Activated CD4-positive, alpha-beta T cell treated with anti-CD3 and anti-CD28 coated beads, Interleukin-2, amount 50 U/mL, for 4 hours (primary cell): Measurements from ENCODE around the gene DLK1.

Experiments used
- DNase-seq, 2 experiments: peaks; one replicate each; pipeline ENCODE4 v3.0.0-alpha.2; 2020

Gene DLK1

DNA sequence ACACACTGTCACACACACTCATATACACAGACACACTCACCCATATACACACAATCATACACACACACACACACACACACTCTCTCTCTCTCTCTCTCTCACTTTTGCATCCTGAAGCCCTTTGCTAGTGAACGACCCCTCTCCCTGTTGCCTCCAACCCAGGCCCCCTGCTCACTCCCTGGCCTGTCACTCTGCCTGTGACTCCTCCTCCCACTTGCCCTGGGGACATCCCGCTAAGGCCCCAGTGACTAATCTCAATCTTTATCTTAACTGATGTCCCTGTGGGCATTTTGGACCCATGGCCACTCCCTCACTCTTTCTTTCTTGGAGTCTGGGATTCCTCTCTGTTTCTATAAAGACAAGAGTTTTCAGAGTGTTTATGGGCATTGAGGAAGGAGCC lies 10.9 kb upstream of the DLK1 start:
- no peak for DNase-seq

DNA sequence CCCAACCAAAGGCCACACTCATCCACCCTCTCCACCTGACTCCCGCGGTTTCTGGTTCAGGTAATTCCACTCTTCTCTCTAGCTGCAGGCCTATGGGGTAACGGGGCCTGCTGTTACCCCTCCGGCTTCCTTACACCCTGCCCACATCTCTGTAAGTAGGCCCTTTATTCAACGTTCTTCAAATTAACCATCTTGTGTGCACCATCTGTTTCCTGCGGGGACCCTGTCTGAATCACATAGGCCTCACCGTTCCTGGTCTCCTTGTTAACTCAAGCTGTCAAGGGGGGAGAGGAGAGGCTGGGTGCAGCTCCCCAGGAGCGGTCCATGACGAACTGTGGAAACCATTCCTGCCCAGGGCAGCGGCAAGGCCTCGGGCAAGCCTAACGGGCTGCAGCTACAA lies 9.3 kb upstream of the DLK1 start:
- no peak for DNase-seq

DNA sequence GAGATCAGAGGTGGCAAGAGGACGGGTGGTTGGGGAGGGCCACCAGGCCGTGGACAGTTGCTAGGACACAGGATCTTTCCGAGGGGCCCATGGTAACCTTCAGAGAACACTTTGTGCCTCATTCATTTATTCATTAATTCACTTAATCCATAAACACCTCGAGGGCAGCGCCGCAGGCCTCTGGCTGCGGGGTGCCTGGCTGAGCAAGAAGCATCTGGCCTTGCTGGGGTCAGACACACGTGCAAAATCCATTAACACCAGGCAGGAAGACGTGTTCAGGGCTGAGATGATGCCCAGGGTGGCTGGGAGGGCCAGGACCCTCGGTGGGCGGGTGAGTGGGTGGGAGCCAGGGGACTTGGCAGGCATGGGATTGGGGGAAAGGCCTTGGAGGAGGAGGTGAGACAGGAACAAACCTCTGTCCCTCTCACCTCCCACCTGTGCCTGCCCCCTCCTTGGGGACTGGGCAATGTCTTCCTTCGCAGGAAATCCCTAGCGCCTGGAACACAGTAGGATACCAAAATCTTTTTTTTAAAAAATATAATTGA lies 6.6 kb upstream of the DLK1 start:
- DNase-seq, result no peak

DNA sequence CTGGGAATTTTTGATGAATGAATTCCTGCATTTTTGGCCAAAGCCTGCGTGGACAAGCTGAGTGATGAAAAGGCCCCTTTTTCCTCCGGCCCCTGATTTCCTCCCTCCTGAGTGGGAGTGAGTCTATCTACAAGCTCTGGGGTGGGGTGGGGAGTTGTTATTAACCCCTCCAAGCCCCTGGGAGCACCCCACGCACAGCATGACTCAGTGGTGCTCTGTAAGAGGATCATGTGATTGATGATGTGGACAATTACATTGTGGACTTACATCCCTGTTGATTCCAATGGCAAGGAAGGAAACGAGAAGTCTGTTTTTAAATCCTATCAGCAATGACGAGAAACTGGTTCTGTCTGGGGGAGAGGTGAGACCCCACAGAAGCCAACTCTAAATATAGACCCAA lies 5.1 kb upstream of the DLK1 start:
- no peak for DNase-seq

DNA sequence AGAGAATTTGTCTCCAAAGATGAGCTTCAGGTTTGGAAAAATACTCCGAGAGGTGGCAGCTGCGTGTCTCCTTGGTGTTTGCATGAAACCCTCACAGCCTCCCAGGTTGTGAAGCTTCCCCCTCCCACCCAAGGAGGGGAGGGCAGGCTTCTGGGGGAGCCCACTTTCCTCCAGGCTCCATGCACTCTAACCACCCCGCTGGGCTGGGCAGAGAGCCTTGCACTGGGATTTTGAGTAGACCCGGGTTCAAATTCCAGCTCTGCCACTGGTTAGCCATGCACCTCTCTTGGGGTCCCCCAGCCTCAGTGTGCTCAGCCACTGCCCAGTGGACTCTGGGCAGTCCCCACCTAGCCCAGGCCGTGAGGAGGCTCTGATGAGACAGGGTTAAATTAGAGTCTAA lies 4.3 kb upstream of the DLK1 start:
- no peak for DNase-seq

DNA sequence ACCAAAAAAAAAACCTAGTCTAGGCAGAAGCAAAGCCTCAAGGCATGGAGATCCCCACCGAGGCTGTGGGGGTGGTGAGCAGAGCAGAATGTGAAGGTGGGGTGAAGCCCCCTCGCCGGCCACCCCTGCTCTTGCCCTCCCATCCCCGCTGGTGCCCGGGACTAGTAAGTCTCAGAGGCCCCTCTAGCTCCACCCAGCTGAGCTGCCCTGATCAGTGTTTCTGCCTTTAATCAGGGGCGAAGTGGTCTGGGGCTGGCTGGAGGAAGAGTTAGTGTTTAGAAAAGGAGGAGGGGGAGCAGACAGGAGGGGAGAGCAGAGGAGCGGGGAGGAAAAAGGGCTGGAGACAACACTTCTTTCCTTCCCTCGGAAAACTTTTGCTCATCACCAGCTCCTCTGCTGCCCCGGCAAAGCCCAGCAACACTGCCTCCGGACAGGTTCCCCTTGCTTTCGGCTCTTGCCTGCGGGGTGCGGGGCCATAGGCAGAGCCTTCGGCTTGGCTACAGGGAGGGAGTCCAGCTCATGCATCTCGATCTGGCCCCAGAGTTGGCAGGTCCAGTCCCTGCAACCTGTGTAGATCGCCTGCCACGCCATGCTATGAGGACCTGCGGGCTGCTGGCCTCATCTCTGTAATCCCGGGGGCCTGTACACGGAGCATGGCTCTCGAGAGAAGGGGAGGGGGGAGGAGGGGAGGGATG lies 3.4 kb upstream of the DLK1 start:
- DNase-seq, result no peak

DNA sequence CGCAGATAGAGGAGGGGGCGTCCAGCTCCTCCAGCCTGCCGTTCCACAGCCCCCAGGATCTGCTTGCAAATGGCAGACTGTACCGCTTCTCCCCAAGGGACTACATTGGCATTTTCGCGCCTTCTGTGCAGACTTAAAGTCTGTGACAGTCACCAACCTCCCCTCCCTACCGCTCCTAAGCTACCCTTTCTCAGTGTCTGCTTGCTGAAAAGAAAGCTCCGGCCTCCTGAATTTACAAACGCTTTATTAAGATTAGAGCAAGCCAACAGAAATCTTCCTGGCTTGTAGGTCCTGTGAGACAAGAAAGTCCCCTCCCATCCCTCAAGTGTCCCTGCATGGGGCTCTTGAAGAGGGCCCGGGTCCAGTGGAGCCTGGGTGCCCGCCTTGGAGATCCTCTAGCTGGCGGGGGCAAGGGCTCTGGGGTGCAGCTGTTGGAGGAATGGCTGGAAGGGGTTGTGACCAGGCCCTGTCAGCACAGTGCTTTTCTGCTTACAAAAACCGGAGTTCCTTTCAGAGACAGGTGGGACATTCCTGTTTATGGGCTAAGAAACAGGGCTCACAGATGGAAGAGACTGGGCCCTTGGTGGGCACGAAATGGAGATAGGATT lies 2.8 kb upstream of the DLK1 start:
- no peak for DNase-seq

DNA sequence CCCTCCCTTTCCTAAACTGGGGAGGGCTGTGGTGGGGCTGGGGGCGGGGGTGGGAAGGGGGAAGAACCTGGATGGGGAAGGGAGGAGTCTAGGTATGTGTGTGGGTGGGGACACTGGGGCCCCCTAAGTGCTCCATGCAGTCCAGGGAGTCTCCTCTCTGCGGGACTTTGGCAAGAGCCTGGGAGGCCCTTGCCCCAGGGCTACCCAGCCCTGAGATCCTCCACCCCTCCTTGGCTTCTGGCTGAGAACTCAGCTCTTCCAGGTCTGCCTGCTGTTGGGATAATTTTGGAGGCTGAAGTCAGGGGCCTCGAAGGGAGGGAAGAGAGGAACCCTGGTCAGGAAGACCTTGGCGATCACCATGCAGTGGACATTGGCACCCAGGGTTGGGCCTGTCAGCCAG lies 2.2 kb upstream of the DLK1 start:
- DNase-seq, result no peak

DNA sequence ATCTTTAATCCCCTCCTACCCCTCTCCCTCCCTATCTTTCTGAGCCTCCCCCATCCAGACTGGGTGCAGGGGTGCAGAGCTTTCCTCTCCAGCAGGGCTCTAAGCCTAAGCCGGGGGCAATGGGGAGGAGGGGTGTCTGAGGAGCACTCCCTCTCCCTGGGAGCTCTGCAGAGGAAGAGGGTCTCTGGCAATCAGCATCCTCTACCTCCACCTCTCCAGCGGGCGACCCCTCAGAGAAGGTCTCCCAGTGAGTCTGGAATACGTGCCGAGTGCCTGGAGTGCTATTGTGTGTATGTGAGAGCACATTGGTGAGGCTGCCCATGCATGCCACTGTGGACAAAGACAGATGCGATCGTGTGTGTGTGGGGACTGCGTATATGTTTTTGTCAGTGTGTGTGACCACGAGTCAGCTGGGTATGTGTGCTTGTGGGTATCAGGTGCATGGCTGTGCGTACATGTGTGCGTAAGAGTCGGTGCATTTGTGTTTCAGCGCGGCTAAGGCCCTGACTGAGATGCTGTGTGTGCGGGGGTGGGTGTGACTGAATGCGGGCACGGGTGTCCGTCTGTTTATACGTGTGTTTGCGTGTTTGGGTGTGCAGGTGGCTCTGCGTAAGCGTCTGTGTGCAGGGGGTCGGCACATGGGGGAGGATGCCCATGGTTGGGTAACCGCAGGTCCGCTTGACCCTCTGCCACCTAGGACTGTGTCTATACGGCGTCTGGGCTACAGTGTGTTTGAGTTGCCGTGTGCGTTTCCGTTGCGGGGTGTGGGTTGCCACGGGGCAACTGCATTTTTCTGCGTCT lies 905 bp upstream of the DLK1 start:
- DNase-seq, result no peak

DNA sequence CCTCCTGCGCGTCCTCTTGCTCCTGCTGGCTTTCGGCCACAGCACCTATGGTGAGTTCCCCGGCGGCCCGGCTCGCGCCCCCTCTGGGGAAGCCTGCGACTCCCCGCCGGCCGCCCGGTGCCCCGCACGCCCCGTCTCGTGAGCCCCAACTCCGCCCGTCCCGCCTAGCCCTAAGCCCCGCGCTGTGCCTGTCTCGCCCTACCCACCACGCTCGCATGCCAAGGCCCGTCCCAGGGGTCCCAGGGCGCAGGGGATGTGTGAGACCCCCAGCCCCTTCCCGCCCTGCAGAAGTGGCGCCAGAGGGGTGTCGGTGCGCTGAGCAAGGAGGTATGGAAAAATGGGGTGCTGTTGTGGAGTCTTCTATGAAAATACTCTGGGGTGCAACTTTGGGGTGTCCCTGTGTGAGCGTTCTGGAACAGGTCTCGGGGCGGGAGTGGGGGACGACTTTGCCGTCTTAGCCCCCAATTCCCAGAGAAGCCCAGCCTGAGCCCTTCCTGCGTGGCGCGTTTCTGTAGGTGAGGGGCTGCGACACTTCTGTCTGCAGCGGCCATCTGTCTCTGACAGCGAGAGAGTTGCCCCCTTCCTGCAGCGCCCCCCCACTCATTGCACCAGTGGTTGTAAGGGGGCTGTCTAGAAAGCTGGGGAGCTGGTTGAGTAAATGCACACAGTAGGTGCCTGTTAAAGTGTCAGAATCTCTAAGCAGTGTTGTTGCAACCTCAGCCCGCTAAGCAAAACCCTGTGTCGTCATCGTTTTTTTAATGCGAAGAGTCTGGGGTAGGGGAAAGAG lies 587 bp downstream of the DLK1 start:
- no peak for DNase-seq

DNA sequence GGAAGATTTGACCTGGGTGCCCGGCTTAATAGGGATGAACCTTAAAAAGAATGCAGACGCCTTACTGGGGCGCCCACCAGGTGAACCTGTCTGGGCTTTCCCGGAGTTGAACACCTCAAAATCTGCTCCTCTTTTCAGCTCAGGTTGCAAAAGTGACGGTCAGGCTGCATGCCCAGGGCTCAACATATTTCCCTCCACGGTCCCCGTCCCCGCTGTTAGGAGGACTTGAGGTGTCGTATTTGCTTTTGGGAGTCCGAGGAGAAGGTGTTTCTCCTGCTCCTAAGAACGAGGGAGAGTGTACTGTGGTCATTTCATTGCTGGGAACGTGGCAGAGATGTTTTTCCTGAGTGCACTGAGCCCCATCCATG lies 1.2 kb downstream of the DLK1 start:
- no peak for DNase-seq

DNA sequence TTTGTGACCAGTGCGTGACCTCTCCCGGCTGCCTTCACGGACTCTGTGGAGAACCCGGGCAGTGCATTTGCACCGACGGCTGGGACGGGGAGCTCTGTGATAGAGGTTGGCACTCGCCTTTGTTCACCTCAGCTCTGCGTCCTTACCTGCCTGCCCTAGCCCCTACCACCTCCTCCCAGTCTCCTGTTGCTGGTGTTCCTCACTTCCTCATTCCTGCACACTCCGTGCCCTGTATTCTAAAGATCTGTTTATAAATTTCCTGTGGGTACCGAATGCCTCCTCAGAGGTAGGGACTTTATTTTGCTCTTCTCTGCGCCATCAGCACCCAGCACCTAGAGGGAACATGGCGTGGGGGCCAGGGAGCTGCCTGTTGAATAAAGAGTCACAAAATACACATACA lies 2.3 kb downstream of the DLK1 start:
- DNase-seq, result no peak

DNA sequence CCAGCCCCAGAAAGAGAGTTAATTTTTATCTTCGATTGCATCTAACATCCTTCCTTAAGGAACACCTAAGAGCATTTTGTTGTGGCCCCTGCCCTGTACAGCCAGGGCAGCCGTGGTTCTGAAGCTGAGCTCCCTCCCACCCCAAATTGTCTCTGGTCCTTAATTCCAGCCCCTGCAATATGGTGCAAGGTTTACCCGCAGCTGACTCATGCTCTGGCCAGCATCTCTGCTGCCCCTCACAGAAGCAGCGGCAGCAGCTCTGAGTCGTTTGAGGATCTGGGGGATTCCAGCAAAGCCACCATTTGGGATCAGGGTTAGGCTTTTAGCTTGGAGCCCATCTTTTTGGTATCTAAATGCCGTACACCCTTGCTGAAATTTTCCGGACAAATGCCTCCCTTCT lies 3.3 kb downstream of the DLK1 start:
- DNase-seq, result no peak

DNA sequence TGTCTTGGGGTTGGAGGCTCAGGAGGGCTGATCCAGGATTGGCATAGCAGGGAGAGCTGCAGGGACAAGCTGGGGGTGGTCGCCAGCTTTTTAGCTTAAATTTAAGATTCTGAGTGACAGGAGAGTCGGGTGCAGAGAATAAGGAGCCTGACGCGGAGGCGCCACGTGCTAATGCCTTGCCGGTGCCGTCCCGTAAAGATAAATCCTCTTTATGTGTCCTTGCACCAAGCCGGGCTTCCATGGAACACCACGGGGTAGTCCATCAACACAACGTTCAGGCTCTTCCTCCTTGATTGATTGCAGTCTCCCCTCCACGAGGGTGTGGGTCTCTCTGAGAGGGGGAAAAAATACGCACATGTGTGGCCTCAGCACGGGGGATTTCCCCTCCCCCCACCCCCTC lies 3.9 kb downstream of the DLK1 start:
- DNase-seq, result no peak

DNA sequence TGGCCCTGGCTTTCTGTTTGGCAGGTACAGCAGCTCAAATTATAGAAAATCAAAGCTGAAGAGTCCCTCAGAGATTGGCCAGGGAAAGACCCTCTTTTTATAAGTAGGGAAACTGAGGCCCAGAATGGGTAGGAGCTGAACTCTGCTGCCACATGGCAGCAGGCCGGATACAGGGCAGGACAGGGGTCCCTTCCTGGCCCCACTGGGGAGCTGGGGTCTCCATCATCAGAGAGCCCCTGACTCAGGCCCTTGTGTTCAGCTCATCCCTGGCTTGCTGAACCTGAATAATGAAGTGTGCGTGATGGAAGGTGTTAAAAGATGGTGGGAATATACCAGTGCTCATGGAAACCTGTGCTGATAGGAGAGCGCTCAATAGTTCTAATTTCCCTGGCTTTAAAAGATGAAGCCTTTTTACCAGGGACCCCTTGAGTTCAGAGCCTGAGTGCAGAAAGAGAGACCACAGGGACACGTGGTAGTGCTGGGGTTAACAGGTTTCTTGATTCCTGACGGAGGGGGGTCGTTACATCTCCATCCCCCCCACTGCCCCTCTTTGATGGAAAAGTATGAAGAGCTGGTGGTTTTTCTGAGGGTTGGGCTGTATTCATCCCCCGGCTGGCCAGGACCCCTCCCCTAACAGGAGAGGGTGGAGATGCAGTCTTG lies 4.4 kb downstream of the DLK1 start:
- no peak for DNase-seq

DNA sequence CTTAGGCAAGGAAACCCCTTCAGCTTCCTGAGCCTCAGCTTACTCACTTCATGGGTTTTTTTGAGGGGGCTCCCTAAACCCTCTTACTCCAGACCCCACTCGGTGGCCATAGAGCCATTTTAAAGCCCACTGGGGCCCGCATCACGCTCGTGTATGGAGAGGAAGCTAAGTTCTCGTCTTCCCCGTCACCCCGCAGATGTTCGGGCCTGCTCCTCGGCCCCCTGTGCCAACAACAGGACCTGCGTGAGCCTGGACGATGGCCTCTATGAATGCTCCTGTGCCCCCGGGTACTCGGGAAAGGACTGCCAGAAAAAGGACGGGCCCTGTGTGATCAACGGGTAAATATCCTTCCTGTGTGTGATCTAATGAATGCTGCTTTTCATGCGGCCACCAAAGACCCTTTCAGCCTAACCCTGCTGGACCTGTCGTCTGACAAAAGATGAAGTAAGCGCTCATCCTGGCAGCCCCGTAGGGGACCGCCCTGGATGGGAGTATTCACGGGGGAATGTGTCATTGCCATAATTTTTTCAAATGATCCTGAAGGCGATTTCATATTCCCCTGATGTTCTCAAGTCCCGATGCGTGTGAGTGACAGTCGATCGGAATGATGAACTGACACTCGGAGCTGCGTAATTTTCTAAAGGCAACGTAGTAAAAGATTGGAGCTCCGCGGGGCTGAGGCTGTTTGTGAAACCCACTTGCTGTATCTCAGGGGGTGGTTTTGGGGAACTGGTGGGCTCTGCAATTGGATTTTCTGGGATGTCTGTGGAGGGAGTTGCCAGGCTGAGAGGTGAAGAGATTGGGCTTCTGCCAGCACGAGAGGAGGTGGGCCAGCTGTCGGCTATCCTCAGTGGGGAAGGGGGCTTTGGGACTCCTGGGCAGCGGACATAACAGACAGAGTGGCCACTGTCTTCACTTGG lies 5.4 kb downstream of the DLK1 start:
- no peak for DNase-seq

DNA sequence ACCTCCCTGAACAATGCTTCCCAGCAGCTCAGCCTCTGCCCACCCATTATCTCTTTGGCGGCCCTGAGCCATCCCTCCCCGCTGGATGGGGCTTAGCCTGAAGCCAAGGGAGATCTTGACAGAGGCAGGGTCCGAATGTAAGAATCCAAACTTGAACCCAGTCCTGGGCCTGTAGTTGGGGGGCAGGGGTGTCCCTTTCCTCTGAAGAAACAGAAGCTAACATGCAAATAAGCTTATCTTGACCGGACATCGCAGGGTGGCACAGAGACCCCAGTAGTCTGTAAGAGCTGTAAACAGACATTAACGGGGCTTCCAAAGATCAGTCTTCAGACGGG lies 6.0 kb downstream of the DLK1 start:
- no peak for DNase-seq

DNA sequence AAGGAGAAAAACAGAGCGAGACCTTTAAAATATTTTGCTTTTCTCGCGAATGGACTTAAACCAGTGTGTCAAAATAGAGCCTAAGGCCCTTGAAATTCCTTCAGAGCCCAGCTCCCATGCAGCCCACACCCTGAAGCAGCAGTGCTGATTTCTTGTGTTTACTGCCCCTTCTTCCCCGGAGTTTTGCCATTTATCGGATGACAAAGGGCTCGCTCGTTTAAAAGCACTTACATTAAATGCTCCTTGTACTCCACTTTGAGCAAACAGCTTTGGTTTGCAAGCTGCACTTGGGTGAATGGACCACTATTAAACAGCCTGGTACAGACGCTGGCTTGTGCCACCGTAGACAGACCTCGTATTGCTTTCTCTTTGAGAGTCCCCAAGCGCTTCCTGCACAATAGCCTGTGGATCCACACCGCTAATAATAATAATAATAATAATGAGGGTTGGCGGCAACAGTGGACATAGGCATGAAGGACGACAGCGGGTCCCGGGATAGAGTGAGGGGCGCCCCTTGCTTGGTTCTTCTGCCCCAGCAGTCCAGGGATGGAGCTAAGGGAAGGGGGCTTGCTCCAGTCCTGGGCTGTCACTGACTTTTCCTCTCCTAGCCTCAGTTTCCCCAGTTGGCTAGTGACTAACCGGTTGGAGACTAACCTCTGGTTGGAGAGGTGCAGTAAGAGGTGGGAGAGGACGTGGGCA lies 6.6 kb downstream of the DLK1 start:
- no peak for DNase-seq

DNA sequence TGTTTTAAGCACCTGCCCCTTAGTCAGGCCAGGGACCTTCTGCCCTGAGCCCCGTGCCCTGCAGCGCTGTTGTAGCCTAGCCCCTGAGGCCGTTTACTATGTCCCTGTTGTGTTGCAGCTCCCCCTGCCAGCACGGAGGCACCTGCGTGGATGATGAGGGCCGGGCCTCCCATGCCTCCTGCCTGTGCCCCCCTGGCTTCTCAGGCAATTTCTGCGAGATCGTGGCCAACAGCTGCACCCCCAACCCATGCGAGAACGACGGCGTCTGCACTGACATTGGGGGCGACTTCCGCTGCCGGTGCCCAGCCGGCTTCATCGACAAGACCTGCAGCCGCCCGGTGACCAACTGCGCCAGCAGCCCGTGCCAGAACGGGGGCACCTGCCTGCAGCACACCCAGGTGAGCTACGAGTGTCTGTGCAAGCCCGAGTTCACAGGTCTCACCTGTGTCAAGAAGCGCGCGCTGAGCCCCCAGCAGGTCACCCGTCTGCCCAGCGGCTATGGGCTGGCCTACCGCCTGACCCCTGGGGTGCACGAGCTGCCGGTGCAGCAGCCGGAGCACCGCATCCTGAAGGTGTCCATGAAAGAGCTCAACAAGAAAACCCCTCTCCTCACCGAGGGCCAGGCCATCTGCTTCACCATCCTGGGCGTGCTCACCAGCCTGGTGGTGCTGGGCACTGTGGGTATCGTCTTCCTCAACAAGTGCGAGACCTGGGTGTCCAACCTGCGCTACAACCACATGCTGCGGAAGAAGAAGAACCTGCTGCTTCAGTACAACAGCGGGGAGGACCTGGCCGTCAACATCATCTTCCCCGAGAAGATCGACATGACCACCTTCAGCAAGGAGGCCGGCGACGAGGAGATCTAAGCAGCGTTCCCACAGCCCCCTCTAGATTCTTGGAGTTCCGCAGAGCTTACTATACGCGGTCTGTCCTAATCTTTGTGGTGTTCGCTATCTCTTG lies 7.6 kb downstream of the DLK1 start:
- no peak for DNase-seq

DNA sequence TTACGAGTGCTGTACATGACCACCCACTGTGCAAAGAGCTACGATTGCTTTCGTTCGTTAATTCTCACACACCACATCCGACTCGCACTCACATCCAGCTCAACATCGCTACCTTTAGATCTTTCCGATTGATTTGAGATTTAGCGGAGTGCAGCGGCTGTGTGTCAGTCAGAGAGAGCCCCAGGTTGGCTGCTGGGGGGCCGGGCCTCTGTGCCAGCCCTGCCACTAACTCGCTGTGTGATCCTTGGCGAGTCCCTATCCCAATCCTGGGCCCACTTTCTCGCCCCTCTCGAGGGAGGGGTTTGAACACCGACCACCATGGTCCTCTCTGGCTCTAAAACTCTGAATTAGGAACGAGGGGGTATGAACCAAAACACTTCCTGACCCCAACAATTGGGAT lies 8.6 kb downstream of the DLK1 start:
- no peak for DNase-seq
